Naive thymus-derived CD4-positive, alpha-beta T cell (primary cell): Measurements from ENCODE around the gene FGFR3. TPM values are rescaled to one million over a fixed set of nuclear protein-coding genes. Genes with fewer than 3 reads are reported as not detected.

Experiments used
- ATAC-seq: fragments of 150-1000 bp; cut with Tn5 transposase; 2 replicates; pipeline ENCODE4 v1.10.0; 2021; ENCODE audit warnings: mild to moderate bottlenecking, moderate library complexity
- CTCF ChIA-PET: fragments of 350-600 bp; sonication (Branson Sonifier 250); formaldehyde crosslinking; loops from one replicate; lab custom pipeline; 2021; ENCODE audit warnings: antibody characterized with exemption; lab: Charles Lee
- POLR2A ChIA-PET: fragments of 350-600 bp; sonication (Branson Sonifier 250); formaldehyde crosslinking; loops from one replicate; lab custom pipeline; 2021; ENCODE audit warnings: antibody characterized with exemption, inconsistent platforms; lab: Charles Lee
- DNase-seq, 9 donors: peaks; one replicate each; pipeline versions ENCODE4 v3.0.0 to v3.0.0-alpha.2; 2020 to 2022; ENCODE audit warnings: mixed read lengths in 1 of 9
- H3K27ac ChIP-seq: one replicate; pipeline ENCODE4 v1.7.0; 2013; ENCODE audit warnings: mild to moderate bottlenecking, low read depth, low read length, moderate library complexity
- H3K27me3 ChIP-seq, 2 donors: one replicate each; pipeline ENCODE4 v1.7.0; 2013; ENCODE audit warnings: low read length in 2 of 2, mild to moderate bottlenecking in 2 of 2, moderate library complexity in 2 of 2; ENCODE audit not compliant: control insufficient read depth in 2 of 2, insufficient read depth in 2 of 2
- H3K36me3 ChIP-seq, 3 experiments: 1 replicate in 2 of 3; 2 replicates in 1 of 3; pipeline ENCODE4 v1.7.0; 2013; ENCODE audit warnings: low read length in 3 of 3, mild to moderate bottlenecking in 3 of 3, moderate library complexity in 1 of 3; ENCODE audit not compliant: insufficient read depth in 3 of 3, control insufficient read depth in 2 of 3
- H3K4me1 ChIP-seq, 2 donors: one replicate each; pipeline ENCODE4 v1.7.0; 2013; ENCODE audit warnings: low read length in 2 of 2, mild to moderate bottlenecking in 2 of 2, moderate library complexity in 1 of 2; ENCODE audit not compliant: control insufficient read depth in 2 of 2, insufficient read depth in 2 of 2
- H3K4me3 ChIP-seq: 2 replicates; pipeline ENCODE4 v1.7.0; 2013; ENCODE audit warnings: mild to moderate bottlenecking, low read length
- H3K9me3 ChIP-seq, 3 experiments: 1 replicate in 2 of 3; 2 replicates in 1 of 3; pipeline ENCODE4 v1.7.0; 2013; ENCODE audit warnings: low read length in 3 of 3; ENCODE audit not compliant: control insufficient read depth in 2 of 3
- H3K27ac Mint-ChIP-seq, 9 donors: one replicate each; pipeline ENCODE4 v1.8.0; 2020 to 2022; ENCODE audit warnings: mixed read lengths in 9 of 9, mild to moderate bottlenecking in 8 of 9, moderate library complexity in 5 of 9, inconsistent platforms in 2 of 9
- H3K27me3 Mint-ChIP-seq, 5 donors: one replicate each; pipeline ENCODE4 v1.8.0; 2021 to 2022; ENCODE audit warnings: mixed read lengths in 5 of 5, mild to moderate bottlenecking in 1 of 5
- H3K36me3 Mint-ChIP-seq, 5 donors: one replicate each; pipeline ENCODE4 v1.8.0; 2020 to 2022; ENCODE audit warnings: mixed read lengths in 5 of 5, mild to moderate bottlenecking in 3 of 5, inconsistent platforms in 1 of 5
- H3K4me1 Mint-ChIP-seq, 7 donors: one replicate each; pipeline ENCODE4 v1.8.0; 2020 to 2022; ENCODE audit warnings: mixed read lengths in 7 of 7, mild to moderate bottlenecking in 3 of 7, inconsistent platforms in 1 of 7
- H3K4me3 Mint-ChIP-seq, 10 donors: one replicate each; pipeline ENCODE4 v1.8.0; 2020 to 2022; ENCODE audit warnings: mild to moderate bottlenecking in 10 of 10, mixed read lengths in 10 of 10, moderate library complexity in 6 of 10, inconsistent platforms in 2 of 10
- H3K9me3 Mint-ChIP-seq, 11 donors: one replicate each; pipeline ENCODE4 v1.8.0; 2020 to 2022; ENCODE audit warnings: mixed read lengths in 11 of 11, mild to moderate bottlenecking in 4 of 11, inconsistent platforms in 1 of 11, moderate library complexity in 1 of 11
- intact Hi-C, 2 donors: fragments of 100-400 bp; cut with micrococcal nuclease; formaldehyde crosslinking; loops; one replicate each; pipeline ENCODE4 v1.15.1; 2023
- polyA plus RNA-seq, 2 donors: library from polyadenylated mRNA; unstranded; fragments of 300-500 nt; fragmentation: Illumina TruSeq; gene quantifications; one replicate each; pipeline ENCODE4 v1.2.3, GENCODE V29; 2021
- total RNA-seq, 6 experiments: library from RNA in 5 of 6; stranded (reverse) in 5 of 6; gene quantifications; 1 replicate in 5 of 6; 2 replicates in 1 of 6; pipeline ENCODE4 v1.2.3 and lab custom pipeline; 2021 to 2026

FGFR3 gene
- total and polyA plus RNA-seq, 7 experiments from 2014 or later = 1.0 TPM; not detected in 6

GRCh38 chr4:1822568-1823544 lies 29.8 kb downstream of the FGFR3 start:
- no peak overlapping the region for H3K27ac Mint-ChIP-seq
- ChIA-PET POLR2A (no interaction called here), CTCF (no interaction called here)
- peaks cover 0 to 82% (median 6%) of the 10 kb centered on the region in 3 experiments for H3K36me3 ChIP-seq
- ATAC-seq (no peak), DNase-seq (no peak)
- H3K36me3 Mint-ChIP-seq = peaks cover 6 to 57% (median 17%) of the 10 kb centered on the region in 5 donors
- H3K4me3 Mint-ChIP-seq = no peak overlapping the region
- no peaks in the 10 kb centered on the region for H3K4me1 ChIP-seq
- no peak overlapping the region for H3K4me3 ChIP-seq
- H3K9me3 Mint-ChIP-seq = peaks cover 0 to 2% (median 0%) of the 10 kb centered on the region in 11 donors
- H3K27me3 Mint-ChIP-seq = no peaks in the 10 kb centered on the region
- peaks cover 0 to 3% (median 0%) of the 10 kb centered on the region in 7 donors for H3K4me1 Mint-ChIP-seq
- intact Hi-C loops = no loop called here
- no peak overlapping the region for H3K27ac ChIP-seq
- no peaks in the 10 kb centered on the region for H3K9me3 ChIP-seq
- H3K27me3 ChIP-seq = no peaks in the 10 kb centered on the region

- intact Hi-C loops = no loop called here
- CTCF ChIA-PET = no interaction called here
- Mint-ChIP-seq H3K27me3 (no peaks in the 10 kb centered on the region), H3K4me1 (peaks cover 0 to 2% (median 0%) of the 10 kb centered on the region in 7 donors), H3K27ac (no peak overlapping the region), H3K36me3 (peaks cover 6 to 50% (median 17%) of the 10 kb centered on the region in 5 donors), H3K4me3 (no peak overlapping the region), H3K9me3 (peaks cover 0 to 2% (median 0%) of the 10 kb centered on the region in 11 donors)
- ATAC-seq (no peak), DNase-seq (no peak)
- no peaks in the 10 kb centered on the region for H3K9me3 ChIP-seq
- POLR2A ChIA-PET = no interaction called here
- H3K36me3 ChIP-seq = peaks cover 0 to 75% (median 6%) of the 10 kb centered on the region in 3 experiments
- H3K4me3 ChIP-seq = no peak overlapping the region
- H3K27me3 ChIP-seq = no peaks in the 10 kb centered on the region
- no peaks in the 10 kb centered on the region for H3K4me1 ChIP-seq
- H3K27ac ChIP-seq = no peak overlapping the region
These were observed 30.4 kb downstream of the FGFR3 start for GRCh38 chr4:1823545-1823932.

GRCh38 chr4:1824746-1825145 lies 31.7 kb downstream of the FGFR3 start:
- no peaks in the 10 kb centered on the region for H3K27me3 ChIP-seq
- H3K36me3 Mint-ChIP-seq = peaks cover 3 to 46% (median 14%) of the 10 kb centered on the region in 5 donors
- ATAC-seq = no peak
- no peak overlapping the region for H3K4me3 Mint-ChIP-seq
- intact Hi-C loops = no loop called here
- H3K9me3 Mint-ChIP-seq = no peaks in the 10 kb centered on the region
- no peaks in the 10 kb centered on the region for H3K4me1 ChIP-seq
- H3K36me3 ChIP-seq = peaks cover 0 to 63% (median 6%) of the 10 kb centered on the region in 3 experiments
- H3K4me3 ChIP-seq = no peak overlapping the region
- peaks cover 0 to 3% (median 0%) of the 10 kb centered on the region in 7 donors for H3K4me1 Mint-ChIP-seq
- ChIA-PET POLR2A (no interaction called here), CTCF (no interaction called here)
- no peak for DNase-seq
- H3K27ac Mint-ChIP-seq = peak overlapping the region in 1 of 9 donors; percentile 54
- H3K27ac ChIP-seq = no peak overlapping the region
- H3K27me3 Mint-ChIP-seq = no peaks in the 10 kb centered on the region
- H3K9me3 ChIP-seq = no peaks in the 10 kb centered on the region

GRCh38 chr4:1825326-1825725 lies 32.2 kb downstream of the FGFR3 start:
- no peak for ATAC-seq
- Histone ChIP-seq H3K9me3 (no peaks in the 10 kb centered on the region), H3K36me3 (peaks cover 0 to 57% (median 6%) of the 10 kb centered on the region in 3 experiments), H3K4me3 (no peak overlapping the region), H3K27me3 (no peaks in the 10 kb centered on the region), H3K27ac (no peak overlapping the region), H3K4me1 (no peaks in the 10 kb centered on the region)
- ChIA-PET POLR2A (no interaction called here), CTCF (no interaction called here)
- no peaks in the 10 kb centered on the region for H3K27me3 Mint-ChIP-seq
- DNase-seq = no peak
- H3K9me3 Mint-ChIP-seq = no peaks in the 10 kb centered on the region
- H3K36me3 Mint-ChIP-seq = peaks cover 3 to 44% (median 15%) of the 10 kb centered on the region in 5 donors
- intact Hi-C loops = no loop called here
- H3K27ac Mint-ChIP-seq = peak overlapping the region in 1 of 9 donors; percentile 54
- peaks cover 0 to 7% (median 0%) of the 10 kb centered on the region in 7 donors for H3K4me1 Mint-ChIP-seq
- no peak overlapping the region for H3K4me3 Mint-ChIP-seq

GRCh38 chr4:1826531-1827350 lies 33.6 kb downstream of the FGFR3 start:
- Mint-ChIP-seq H3K9me3 (no peaks in the 10 kb centered on the region), H3K36me3 (peaks cover 6 to 46% (median 16%) of the 10 kb centered on the region in 5 donors), H3K27me3 (no peaks in the 10 kb centered on the region), H3K4me1 (peaks cover 0 to 7% (median 3%) of the 10 kb centered on the region in 7 donors), H3K27ac (no peak overlapping the region), H3K4me3 (no peak overlapping the region)
- Histone ChIP-seq H3K36me3 (peaks cover 0 to 59% (median 10%) of the 10 kb centered on the region in 3 experiments), H3K27ac (no peak overlapping the region), H3K4me3 (no peak overlapping the region), H3K9me3 (no peaks in the 10 kb centered on the region), H3K4me1 (no peaks in the 10 kb centered on the region), H3K27me3 (no peaks in the 10 kb centered on the region)
- ATAC-seq = no peak
- POLR2A ChIA-PET = interaction anchor here (0.6 kb wide), 1 partner anchor 71 kb away, joined by 4 read pairs; no protein-coding TSS in a partner anchor
- no peak for DNase-seq
- CTCF ChIA-PET = no interaction called here
- intact Hi-C loops = no loop called here

- Histone ChIP-seq H3K27me3 (no peaks in the 10 kb centered on the region), H3K4me3 (no peak overlapping the region), H3K4me1 (no peaks in the 10 kb centered on the region), H3K36me3 (peaks cover 0 to 57% (median 4%) of the 10 kb centered on the region in 3 experiments), H3K27ac (no peak overlapping the region), H3K9me3 (no peaks in the 10 kb centered on the region)
- H3K27ac Mint-ChIP-seq = peak overlapping the region in 3 of 9 donors; percentile 20 to 56 (median 42)
- ATAC-seq = no peak
- H3K36me3 Mint-ChIP-seq = peaks cover 12 to 46% (median 19%) of the 10 kb centered on the region in 5 donors
- ChIA-PET POLR2A (interaction anchor here (1.0 kb wide), 1 partner anchor 42 kb away, joined by 6 read pairs; no protein-coding TSS in a partner anchor), CTCF (interaction anchor here (0.5 to 0.7 kb wide), 2 partner anchors 21 to 137 kb away, joined by 3 to 4 read pairs; no protein-coding TSS in a partner anchor)
- peaks cover 0 to 15% (median 2%) of the 10 kb centered on the region in 7 donors for H3K4me1 Mint-ChIP-seq
- H3K9me3 Mint-ChIP-seq = no peaks in the 10 kb centered on the region
- no peak for DNase-seq
- H3K4me3 Mint-ChIP-seq = no peak overlapping the region
- intact Hi-C loops = no loop called here
- no peaks in the 10 kb centered on the region for H3K27me3 Mint-ChIP-seq
These were observed 37.1 kb downstream of the FGFR3 start for GRCh38 chr4:1830234-1830633.
